ENCODE measurements around the gene GP1BA. TPM values are rescaled to one million over a fixed set of nuclear protein-coding genes. Genes with fewer than 3 reads are reported as not detected.

Gene GP1BA
- total and polyA plus RNA-seq, 2 of the 8 experiments (the other 6 are each of a cell fraction or from before 2014, with no cell fraction given): not detected

GRCh38 chr17:4950746-4951204, 18.7 kb downstream of the GP1BA start, which contains the start of gene ENO3:
Gene ENO3, plus strand, starts transcription at chr17:4951119. Its CDS starts 711 bp downstream, at chr17:4951830.
- peak within 1 kb of the TSS; percentile 95 to 97 for H3K4me2 ChIP-seq (ENCODE audit: insufficient read depth in 1 of 2, low read depth in 2 of 2, low read length in 2 of 2)
- peak within 1 kb of the TSS; percentile 43; the same call in 1 of the 2 replicates for H2BK12ac ChIP-seq (ENCODE audit: low read depth, low read length)
- H3K9ac ChIP-seq (replicated peaks in 1 of 4; ENCODE audit: extremely low read depth in 1 of 4, low read depth in 3 of 4, low read length in 3 of 4): peak within 1 kb of the TSS in 3 of 4 experiments; percentile 13 to 76 (median 58); a peak in 5 of 7 replicates
- ChIA-PET POLR2A (ENCODE audit: partially characterized antibody) (interaction anchor here (1.0 to 32.4 kb wide), 10 partner anchors 4 to 129 kb away, joined by 3 to 987 read pairs (median 4); partner anchors contain the start of genes ENO3, GP1BA, PFN1 and RNF167), CTCF (ENCODE audit: partially characterized antibody) (interaction anchor here (0.8 to 1.9 kb wide), 10 partner anchors 10 to 111 kb away, joined by 3 to 5 read pairs (median 3); partner anchors contain the start of genes SLC52A1 and SPAG7)
- H3K27ac ChIP-seq (ENCODE audit: low read depth, low read length): peak within 1 kb of the TSS; percentile 79
- peaks cover 8 to 24% of the 10 kb centered on the region in 2 experiments for H3K79me2 ChIP-seq (ENCODE audit: control insufficient read depth in 1 of 2, insufficient read depth in 2 of 2, low read length in 2 of 2)
- peak within 1 kb of the TSS; percentile 95; the same call in 1 of the 2 replicates for H2BK5ac ChIP-seq (ENCODE audit: low read depth, low read length)
- peak in 1 of 2 experiments; percentile 68 for DNase-seq (ENCODE audit: low read depth in 1 of 2, low spot score in 2 of 2)
- no peak within 1 kb of the TSS for H3K23ac ChIP-seq (ENCODE audit: insufficient read length)
- peaks cover 14% of the 10 kb centered on the region for H3K23me2 ChIP-seq (ENCODE audit: low read depth, low read length)
- peak within 1 kb of the TSS; percentile 87 for H4K5ac ChIP-seq (ENCODE audit: insufficient read length, low read depth, low read length)
- H3K27me3 ChIP-seq (replicated peaks in 1 of 4; ENCODE audit: control insufficient read depth in 3 of 4, extremely low read depth in 1 of 4, insufficient read depth in 3 of 4, low read length in 3 of 4): no peaks in the 10 kb centered on the region
- peak within 1 kb of the TSS; percentile 69 to 97 (median 80) for H3K4me3 ChIP-seq (ENCODE audit: extremely low read depth in 1 of 4, insufficient read depth in 2 of 4, low read depth in 3 of 4, low read length in 4 of 4)
- H3K79me1 ChIP-seq (ENCODE audit: low read depth, low read length): 0 out of 2 replicates have a peak, but pooled peaks cover 2% of the 10 kb centered on the region
- H4K20me1 ChIP-seq (replicated peaks in 1 of 2; ENCODE audit: control insufficient read depth in 1 of 2, insufficient read depth in 2 of 2, low read length in 2 of 2): peaks cover 11 to 12% of the 10 kb centered on the region in 2 experiments
- H2AFZ ChIP-seq (ENCODE audit: low read length): no peak within 1 kb of the TSS
- H2BK20ac ChIP-seq (ENCODE audit: low read length): peak within 1 kb of the TSS; percentile 75; the same call in 1 of the 2 replicates
- peak within 1 kb of the TSS; percentile 48; the same call in 1 of the 2 replicates for H2AK5ac ChIP-seq (ENCODE audit: low read depth, low read length)
- H3K4ac ChIP-seq (replicated peaks; ENCODE audit: insufficient read length, low read depth, low read length): peak within 1 kb of the TSS; percentile 88
- H3K4me1 ChIP-seq (replicated peaks in 1 of 4; ENCODE audit: control insufficient read depth in 3 of 4, insufficient read depth in 4 of 4, low read length in 3 of 4): peaks cover 4 to 17% (median 11%) of the 10 kb centered on the region in 4 experiments
- H4K8ac ChIP-seq (ENCODE audit: extremely low read depth, insufficient read depth, low read length): peak within 1 kb of the TSS; percentile 85
- 26% methylated on average over 7 of the region's 7 CpGs; no CpG with 5 or more reads in 1 of the 2 experiments for WGBS, 2 experiments (ENCODE audit: extremely low coverage in 1 of 2, insufficient coverage in 1 of 2, insufficient read length in 1 of 2, insufficient replicate concordance in 2 of 2, low coverage in 1 of 2, low lambda C conversion rate in 2 of 2, missing lambda C conversion rate in 1 of 2)
- no peak for TF ChIP-seq POU5F1 (IDR thresholded peaks at IDR 0.05; ENCODE audit: low read depth, low read length)
- TF ChIP-seq TBP (IDR thresholded peaks at IDR 0.05; ENCODE audit: low read depth, low read length): 0 out of 2 replicates have a peak, but pooled peaks have one; percentile 21
- TF ChIP-seq BCL11A (IDR thresholded peaks at IDR 0.05; ENCODE audit: low read depth in 2 of 2, low read length in 2 of 2): no peak
- 0 out of 2 replicates have a peak, but pooled peaks have one; percentile 51 for TF ChIP-seq SP4 (IDR thresholded peaks at IDR 0.05; ENCODE audit: low read length)
- TF ChIP-seq TAF1 (IDR thresholded peaks at IDR 0.05; ENCODE audit: low read depth, low read length): no peak
- H3K18ac ChIP-seq (ENCODE audit: extremely low read depth, low read length): peak within 1 kb of the TSS; percentile 93
- no peak within 1 kb of the TSS for H3K14ac ChIP-seq (ENCODE audit: insufficient read length)
- peak within 1 kb of the TSS; percentile 88; the same call in 1 of the 2 replicates for H2BK15ac ChIP-seq (ENCODE audit: low read length)
- peak within 1 kb of the TSS; percentile 95 for H4K91ac ChIP-seq (replicated peaks; ENCODE audit: insufficient read length, low read length)
- peaks cover 0 to 13% (median 10%) of the 10 kb centered on the region in 4 experiments; a peak in 6 of 8 replicates for H3K36me3 ChIP-seq (ENCODE audit: control insufficient read depth in 2 of 4, insufficient read depth in 4 of 4, low read length in 3 of 4)
- H3K9me3 ChIP-seq (ENCODE audit: insufficient read depth in 2 of 2, low read depth in 1 of 2, low read length in 1 of 2): no peaks in the 10 kb centered on the region
- H3K56ac ChIP-seq (replicated peaks; ENCODE audit: insufficient read length, low read depth, low read length): peak within 1 kb of the TSS; percentile 34
- H2BK120ac ChIP-seq (replicated peaks; ENCODE audit: low read depth, low read length): peak within 1 kb of the TSS; percentile 13
- FAIRE-seq: no peak
